K562 (cell line): ENCODE results near the gene IFI30. TPM values are rescaled to one million over a fixed set of nuclear protein-coding genes. Genes with fewer than 3 reads are reported as not detected.

Source experiments
- CEBPB ChIP-seq: fragments of 450-650 bp; IDR thresholded peaks from 2 replicates; pipeline ENCODE4 v1.6.1; 2016; ENCODE audit warnings: missing genetic modification characterization, missing compliant biosample characterization
- RBM34 ChIP-seq: fragments of 200-400 bp; formaldehyde crosslinking; IDR thresholded peaks from 2 replicates; pipeline ENCODE4 v1.6.1; 2018; ENCODE audit warnings: low read length, borderline replicate concordance; ENCODE audit not compliant: insufficient read depth
- SLC30A9 ChIP-seq: fragments of 250-450 bp; sonication (Bioruptor Pico); IDR thresholded peaks from 2 replicates; pipeline ENCODE4 v1.8.0; 2022; ENCODE audit warnings: mild to moderate bottlenecking, moderate library complexity
- ZNF24 ChIP-seq: fragments of 450-650 bp; IDR thresholded peaks from 2 replicates; pipeline ENCODE4 v1.6.1; 2016
- ZNF561 ChIP-seq: fragments of 450-650 bp; formaldehyde crosslinking; conservative IDR thresholded peaks from 2 replicates; pipeline ENCODE4 v1.4.0; 2020; ENCODE audit warnings: mild to moderate bottlenecking, moderate library complexity
- polyA plus RNA-seq, 8 experiments: library from polyadenylated mRNA; depleted of rRNA in 4 of 8; stranded (reverse) in 5 of 8; unstranded in 3 of 8; fragments of >200 nt; fragmentation: Nextera tagmentation in 2 of 8; fragmentation: Illumina TruSeq in 1 of 8; extraction: Ambion mirVana in 2 of 8; extraction: Trizol in 1 of 8; gene quantifications; 2 replicates each; pipeline versions ENCODE4 v1.2.1 to v1.2.3, GENCODE V29; 2011 to 2014; ENCODE audit warnings: inconsistent platforms in 1 of 8, missing spikeins in 1 of 8
- total RNA-seq, 7 experiments: library from RNA; depleted of rRNA in 6 of 7; stranded (reverse); fragments of >200 nt in 6 of 7; fragmentation: Illumina TruSeq in 2 of 7; extraction: Trizol in 2 of 7; gene quantifications; 2 replicates each; pipeline versions ENCODE4 v1.2.1 to v1.2.3, GENCODE V29; 2011 to 2021; ENCODE audit warnings: low replicate concordance in 1 of 7
- TF ChIP-seq, protein P1 (sequence below): sonication (generic); formaldehyde crosslinking; IDR thresholded peaks from 2 replicates; pipeline ENCODE4 v1.8.0; 2022; ENCODE audit warnings: mild to moderate bottlenecking, missing genetic modification reagents
- TF ChIP-seq, protein P2 (sequence below): fragments of 450-650 bp; IDR thresholded peaks from 2 replicates; pipeline ENCODE4 v1.6.1; 2017; ENCODE audit warnings: mild to moderate bottlenecking, moderate library complexity
- TF ChIP-seq, protein P3 (sequence below): sonication (generic); formaldehyde crosslinking; IDR thresholded peaks from 2 replicates; pipeline ENCODE4 v1.8.0; 2023; ENCODE audit warnings: missing genetic modification reagents, mild to moderate bottlenecking, borderline replicate concordance
- TF ChIP-seq, protein P4 (sequence below): fragments of 250-450 bp; sonication (Bioruptor Pico); IDR thresholded peaks from 2 replicates; pipeline ENCODE4 v1.4.0; 2020
- TF ChIP-seq, protein P5 (sequence below): fragments of 150-350 bp; IDR thresholded peaks from 2 replicates; pipeline ENCODE4 v1.6.1; 2014; ENCODE audit warnings: low read depth, mild to moderate bottlenecking, low read length, borderline replicate concordance
- TF ChIP-seq, protein P6 (sequence below): sonication (generic); formaldehyde crosslinking; IDR thresholded peaks from 2 replicates; pipeline ENCODE4 v1.8.1; 2023; ENCODE audit warnings: mild to moderate bottlenecking, missing genetic modification reagents

IFI30 gene
- total and polyA plus RNA-seq, 9 of the 15 experiments (the other 6 are each of a cell fraction or from before 2014, with no cell fraction given): 63.7 to 430 (median 109) TPM

DNA sequence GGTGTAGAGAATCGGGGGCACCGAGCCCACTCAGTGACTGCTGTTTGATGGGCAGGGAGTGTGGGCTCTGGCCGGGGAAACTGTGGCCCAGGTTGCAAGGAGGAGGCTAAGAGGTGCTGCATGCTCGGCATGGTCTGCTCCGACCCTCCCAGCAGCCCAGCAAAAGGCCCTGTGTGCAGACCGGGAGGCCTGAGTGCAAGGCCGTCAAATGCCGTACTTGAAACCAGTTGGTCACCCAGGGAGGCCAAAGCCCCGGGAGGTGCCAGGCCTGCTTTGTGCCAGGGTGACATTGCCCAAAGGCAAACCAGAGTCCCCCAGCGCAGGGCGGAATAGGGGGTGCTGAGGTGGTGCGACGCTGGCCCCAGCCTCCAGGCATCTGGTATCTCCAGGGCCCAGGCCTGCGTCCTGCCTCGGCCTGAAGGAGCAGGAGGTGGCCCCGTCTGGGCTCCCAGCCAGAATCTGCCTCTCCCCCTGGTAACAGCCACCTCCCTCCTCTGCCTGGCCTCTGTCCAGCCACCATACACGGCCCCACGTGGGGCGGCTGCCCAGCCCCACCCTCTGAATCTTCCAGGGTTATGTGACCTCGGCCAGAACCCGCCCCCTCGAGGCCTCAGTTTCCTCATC, 16.7 kb upstream of the IFI30 start (continued):
- TF ChIP-seq, protein P1, sequence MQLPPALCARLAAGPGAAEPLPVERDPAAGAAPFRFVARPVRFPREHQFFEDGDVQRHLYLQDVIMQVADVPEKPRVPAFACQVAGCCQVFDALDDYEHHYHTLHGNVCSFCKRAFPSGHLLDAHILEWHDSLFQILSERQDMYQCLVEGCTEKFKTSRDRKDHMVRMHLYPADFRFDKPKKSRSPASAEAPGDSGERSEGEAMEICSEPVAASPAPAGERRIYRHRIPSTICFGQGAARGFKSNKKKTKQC (CRISPR knock-in tag): no peak
- TF ChIP-seq, protein P2, sequence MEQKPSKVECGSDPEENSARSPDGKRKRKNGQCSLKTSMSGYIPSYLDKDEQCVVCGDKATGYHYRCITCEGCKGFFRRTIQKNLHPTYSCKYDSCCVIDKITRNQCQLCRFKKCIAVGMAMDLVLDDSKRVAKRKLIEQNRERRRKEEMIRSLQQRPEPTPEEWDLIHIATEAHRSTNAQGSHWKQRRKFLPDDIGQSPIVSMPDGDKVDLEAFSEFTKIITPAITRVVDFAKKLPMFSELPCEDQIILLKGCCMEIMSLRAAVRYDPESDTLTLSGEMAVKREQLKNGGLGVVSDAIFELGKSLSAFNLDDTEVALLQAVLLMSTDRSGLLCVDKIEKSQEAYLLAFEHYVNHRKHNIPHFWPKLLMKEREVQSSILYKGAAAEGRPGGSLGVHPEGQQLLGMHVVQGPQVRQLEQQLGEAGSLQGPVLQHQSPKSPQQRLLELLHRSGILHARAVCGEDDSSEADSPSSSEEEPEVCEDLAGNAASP: no peak
- no peak for TF ChIP-seq CEBPB (tag)
- no peak for TF ChIP-seq RBM34
- TF ChIP-seq, protein P3, sequence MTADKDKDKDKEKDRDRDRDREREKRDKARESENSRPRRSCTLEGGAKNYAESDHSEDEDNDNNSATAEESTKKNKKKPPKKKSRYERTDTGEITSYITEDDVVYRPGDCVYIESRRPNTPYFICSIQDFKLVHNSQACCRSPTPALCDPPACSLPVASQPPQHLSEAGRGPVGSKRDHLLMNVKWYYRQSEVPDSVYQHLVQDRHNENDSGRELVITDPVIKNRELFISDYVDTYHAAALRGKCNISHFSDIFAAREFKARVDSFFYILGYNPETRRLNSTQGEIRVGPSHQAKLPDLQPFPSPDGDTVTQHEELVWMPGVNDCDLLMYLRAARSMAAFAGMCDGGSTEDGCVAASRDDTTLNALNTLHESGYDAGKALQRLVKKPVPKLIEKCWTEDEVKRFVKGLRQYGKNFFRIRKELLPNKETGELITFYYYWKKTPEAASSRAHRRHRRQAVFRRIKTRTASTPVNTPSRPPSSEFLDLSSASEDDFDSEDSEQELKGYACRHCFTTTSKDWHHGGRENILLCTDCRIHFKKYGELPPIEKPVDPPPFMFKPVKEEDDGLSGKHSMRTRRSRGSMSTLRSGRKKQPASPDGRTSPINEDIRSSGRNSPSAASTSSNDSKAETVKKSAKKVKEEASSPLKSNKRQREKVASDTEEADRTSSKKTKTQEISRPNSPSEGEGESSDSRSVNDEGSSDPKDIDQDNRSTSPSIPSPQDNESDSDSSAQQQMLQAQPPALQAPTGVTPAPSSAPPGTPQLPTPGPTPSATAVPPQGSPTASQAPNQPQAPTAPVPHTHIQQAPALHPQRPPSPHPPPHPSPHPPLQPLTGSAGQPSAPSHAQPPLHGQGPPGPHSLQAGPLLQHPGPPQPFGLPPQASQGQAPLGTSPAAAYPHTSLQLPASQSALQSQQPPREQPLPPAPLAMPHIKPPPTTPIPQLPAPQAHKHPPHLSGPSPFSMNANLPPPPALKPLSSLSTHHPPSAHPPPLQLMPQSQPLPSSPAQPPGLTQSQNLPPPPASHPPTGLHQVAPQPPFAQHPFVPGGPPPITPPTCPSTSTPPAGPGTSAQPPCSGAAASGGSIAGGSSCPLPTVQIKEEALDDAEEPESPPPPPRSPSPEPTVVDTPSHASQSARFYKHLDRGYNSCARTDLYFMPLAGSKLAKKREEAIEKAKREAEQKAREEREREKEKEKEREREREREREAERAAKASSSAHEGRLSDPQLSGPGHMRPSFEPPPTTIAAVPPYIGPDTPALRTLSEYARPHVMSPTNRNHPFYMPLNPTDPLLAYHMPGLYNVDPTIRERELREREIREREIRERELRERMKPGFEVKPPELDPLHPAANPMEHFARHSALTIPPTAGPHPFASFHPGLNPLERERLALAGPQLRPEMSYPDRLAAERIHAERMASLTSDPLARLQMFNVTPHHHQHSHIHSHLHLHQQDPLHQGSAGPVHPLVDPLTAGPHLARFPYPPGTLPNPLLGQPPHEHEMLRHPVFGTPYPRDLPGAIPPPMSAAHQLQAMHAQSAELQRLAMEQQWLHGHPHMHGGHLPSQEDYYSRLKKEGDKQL (CRISPR knock-in tag): 0 out of 2 replicates have a peak, but pooled peaks have one; percentile 75
- TF ChIP-seq, protein P4, sequence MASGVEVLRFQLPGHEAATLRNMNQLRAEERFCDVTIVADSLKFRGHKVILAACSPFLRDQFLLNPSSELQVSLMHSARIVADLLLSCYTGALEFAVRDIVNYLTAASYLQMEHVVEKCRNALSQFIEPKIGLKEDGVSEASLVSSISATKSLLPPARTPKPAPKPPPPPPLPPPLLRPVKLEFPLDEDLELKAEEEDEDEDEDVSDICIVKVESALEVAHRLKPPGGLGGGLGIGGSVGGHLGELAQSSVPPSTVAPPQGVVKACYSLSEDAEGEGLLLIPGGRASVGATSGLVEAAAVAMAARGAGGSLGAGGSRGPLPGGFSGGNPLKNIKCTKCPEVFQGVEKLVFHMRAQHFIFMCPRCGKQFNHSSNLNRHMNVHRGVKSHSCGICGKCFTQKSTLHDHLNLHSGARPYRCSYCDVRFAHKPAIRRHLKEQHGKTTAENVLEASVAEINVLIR (CRISPR knock-in tag): no peak
- no peak for TF ChIP-seq SLC30A9 (CRISPR knock-in tag)
- TF ChIP-seq, protein P5, sequence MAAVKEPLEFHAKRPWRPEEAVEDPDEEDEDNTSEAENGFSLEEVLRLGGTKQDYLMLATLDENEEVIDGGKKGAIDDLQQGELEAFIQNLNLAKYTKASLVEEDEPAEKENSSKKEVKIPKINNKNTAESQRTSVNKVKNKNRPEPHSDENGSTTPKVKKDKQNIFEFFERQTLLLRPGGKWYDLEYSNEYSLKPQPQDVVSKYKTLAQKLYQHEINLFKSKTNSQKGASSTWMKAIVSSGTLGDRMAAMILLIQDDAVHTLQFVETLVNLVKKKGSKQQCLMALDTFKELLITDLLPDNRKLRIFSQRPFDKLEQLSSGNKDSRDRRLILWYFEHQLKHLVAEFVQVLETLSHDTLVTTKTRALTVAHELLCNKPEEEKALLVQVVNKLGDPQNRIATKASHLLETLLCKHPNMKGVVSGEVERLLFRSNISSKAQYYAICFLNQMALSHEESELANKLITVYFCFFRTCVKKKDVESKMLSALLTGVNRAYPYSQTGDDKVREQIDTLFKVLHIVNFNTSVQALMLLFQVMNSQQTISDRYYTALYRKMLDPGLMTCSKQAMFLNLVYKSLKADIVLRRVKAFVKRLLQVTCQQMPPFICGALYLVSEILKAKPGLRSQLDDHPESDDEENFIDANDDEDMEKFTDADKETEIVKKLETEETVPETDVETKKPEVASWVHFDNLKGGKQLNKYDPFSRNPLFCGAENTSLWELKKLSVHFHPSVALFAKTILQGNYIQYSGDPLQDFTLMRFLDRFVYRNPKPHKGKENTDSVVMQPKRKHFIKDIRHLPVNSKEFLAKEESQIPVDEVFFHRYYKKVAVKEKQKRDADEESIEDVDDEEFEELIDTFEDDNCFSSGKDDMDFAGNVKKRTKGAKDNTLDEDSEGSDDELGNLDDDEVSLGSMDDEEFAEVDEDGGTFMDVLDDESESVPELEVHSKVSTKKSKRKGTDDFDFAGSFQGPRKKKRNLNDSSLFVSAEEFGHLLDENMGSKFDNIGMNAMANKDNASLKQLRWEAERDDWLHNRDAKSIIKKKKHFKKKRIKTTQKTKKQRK: no peak
- no peak for TF ChIP-seq ZNF24
- TF ChIP-seq ZNF561 (CRISPR knock-in tag): no peak
- TF ChIP-seq, protein P6, sequence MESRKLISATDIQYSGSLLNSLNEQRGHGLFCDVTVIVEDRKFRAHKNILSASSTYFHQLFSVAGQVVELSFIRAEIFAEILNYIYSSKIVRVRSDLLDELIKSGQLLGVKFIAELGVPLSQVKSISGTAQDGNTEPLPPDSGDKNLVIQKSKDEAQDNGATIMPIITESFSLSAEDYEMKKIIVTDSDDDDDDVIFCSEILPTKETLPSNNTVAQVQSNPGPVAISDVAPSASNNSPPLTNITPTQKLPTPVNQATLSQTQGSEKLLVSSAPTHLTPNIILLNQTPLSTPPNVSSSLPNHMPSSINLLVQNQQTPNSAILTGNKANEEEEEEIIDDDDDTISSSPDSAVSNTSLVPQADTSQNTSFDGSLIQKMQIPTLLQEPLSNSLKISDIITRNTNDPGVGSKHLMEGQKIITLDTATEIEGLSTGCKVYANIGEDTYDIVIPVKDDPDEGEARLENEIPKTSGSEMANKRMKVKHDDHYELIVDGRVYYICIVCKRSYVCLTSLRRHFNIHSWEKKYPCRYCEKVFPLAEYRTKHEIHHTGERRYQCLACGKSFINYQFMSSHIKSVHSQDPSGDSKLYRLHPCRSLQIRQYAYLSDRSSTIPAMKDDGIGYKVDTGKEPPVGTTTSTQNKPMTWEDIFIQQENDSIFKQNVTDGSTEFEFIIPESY: no peak
